GM12864 (cell line): ENCODE results near the gene NKD1.
"Not testable (repeated sequence)": the region's sequence is repeated elsewhere in the genome, so short reads cannot be mapped to it uniquely, and the experiment has no call there.

ENCODE experiments used
- DNase-seq: peaks from one replicate; pipeline ENCODE4 v3.0.0-alpha.2; 2011; ENCODE audit warnings: low read depth
- H3K4me3 ChIP-seq: 2 replicates; pipeline ENCODE4 v1.5.1; 2011; ENCODE audit warnings: mild to moderate bottlenecking, low read depth, low read length, control low read depth
- CTCF ChIP-seq: IDR thresholded peaks from 2 replicates; pipeline ENCODE4 v1.5.1; 2011; ENCODE audit warnings: low read depth, mild to moderate bottlenecking, moderate library complexity, low read length, control low read depth, inconsistent platforms; ENCODE audit errors: missing control alignments

The NKD1 gene

DNA sequence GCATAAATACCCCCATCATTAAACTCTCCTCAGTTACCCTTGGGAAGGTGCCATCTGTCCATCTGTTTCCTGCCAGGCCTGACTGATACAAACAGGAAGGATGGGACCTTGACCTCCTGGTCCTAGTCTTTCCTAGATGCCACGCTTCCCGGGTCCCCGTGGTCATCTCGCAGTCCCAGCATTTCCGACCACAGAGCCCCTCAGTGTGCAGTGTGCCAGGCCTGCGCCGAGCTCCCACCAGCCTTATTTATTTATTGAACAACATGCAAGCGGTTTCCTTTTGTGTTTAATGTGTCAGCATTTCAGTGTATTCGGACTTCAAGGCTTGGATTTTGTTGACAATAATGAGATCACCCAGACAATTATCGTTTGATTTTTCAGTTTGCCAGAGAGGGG is 45.6 kb upstream of the NKD1 start:
- no peak for DNase-seq
- TF ChIP-seq CTCF: no peak
- no peak overlapping the region for H3K4me3 ChIP-seq

DNA sequence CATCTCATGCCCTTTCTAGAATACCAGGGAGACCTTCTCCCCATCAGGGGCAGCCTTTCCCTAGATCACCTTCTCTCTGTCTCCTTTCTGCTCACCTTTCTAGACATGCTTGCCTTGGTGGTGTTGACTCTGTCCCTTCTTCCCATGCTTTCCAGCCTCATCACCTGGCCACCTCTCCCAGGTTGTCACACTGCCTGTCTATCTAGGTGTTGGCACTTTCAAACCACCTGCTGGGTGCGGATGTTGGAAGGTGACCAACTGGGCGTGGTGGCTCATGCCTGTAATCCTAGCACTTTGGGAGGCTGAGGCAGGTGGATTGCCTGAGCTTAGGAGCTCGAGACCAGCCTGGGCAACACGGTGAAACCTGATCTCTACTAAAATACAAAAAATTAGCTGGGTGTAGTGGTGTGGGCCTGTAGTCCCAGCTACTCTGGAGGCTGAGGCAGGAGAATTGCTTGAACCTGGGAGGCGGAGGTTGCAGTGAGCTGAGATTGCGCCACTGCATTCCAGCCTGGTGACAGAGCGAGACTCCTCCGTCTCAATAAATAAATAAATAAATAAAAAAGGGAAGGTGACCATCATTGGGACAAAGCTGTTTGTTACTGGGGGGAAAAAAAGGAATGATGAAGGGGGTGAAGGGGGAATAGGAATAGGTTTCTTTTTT is 44.2 kb upstream of the NKD1 start:
- DNase-seq: not testable (repeated sequence)

GRCh38 chr16:50505115-50505514 is 43.1 kb upstream of the NKD1 start:
- no peak for DNase-seq
- H3K4me3 ChIP-seq: no peak overlapping the region
- no peak for TF ChIP-seq CTCF

More for the DNA sequence above, 44.2 kb upstream of the NKD1 start:
- H3K4me3 ChIP-seq: not testable (repeated sequence)

GRCh38 chr16:50505714-50506542 is 42.3 kb upstream of the NKD1 start:
- no peak overlapping the region for H3K4me3 ChIP-seq
- no peak for DNase-seq
- no peak for TF ChIP-seq CTCF

GRCh38 chr16:50506543-50506937 is 41.7 kb upstream of the NKD1 start:
- no peak for TF ChIP-seq CTCF
- no peak overlapping the region for H3K4me3 ChIP-seq
- DNase-seq: no peak

GRCh38 chr16:50507397-50507796 is 40.8 kb upstream of the NKD1 start:
- H3K4me3 ChIP-seq: no peak overlapping the region
- DNase-seq: no peak

More at GRCh38 chr16:50507397-50507796, 40.8 kb upstream of the NKD1 start:
- no peak for TF ChIP-seq CTCF
